SIG-M5 treated with dmso at 0.1 percent for 504 hours (cell line): ENCODE measurements around the gene SEC63.
"Not testable (repeated sequence)": the region's sequence is repeated elsewhere in the genome, so short reads cannot be mapped to it uniquely, and the experiment has no call there.

Source experiments
- DNase-seq: peaks from one replicate; lab custom pipeline; 2025; ENCODE audit not compliant: unreplicated experiment; lab: John Stamatoyannopoulos, UW

Gene SEC63, protein sequence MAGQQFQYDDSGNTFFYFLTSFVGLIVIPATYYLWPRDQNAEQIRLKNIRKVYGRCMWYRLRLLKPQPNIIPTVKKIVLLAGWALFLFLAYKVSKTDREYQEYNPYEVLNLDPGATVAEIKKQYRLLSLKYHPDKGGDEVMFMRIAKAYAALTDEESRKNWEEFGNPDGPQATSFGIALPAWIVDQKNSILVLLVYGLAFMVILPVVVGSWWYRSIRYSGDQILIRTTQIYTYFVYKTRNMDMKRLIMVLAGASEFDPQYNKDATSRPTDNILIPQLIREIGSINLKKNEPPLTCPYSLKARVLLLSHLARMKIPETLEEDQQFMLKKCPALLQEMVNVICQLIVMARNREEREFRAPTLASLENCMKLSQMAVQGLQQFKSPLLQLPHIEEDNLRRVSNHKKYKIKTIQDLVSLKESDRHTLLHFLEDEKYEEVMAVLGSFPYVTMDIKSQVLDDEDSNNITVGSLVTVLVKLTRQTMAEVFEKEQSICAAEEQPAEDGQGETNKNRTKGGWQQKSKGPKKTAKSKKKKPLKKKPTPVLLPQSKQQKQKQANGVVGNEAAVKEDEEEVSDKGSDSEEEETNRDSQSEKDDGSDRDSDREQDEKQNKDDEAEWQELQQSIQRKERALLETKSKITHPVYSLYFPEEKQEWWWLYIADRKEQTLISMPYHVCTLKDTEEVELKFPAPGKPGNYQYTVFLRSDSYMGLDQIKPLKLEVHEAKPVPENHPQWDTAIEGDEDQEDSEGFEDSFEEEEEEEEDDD

DNA sequence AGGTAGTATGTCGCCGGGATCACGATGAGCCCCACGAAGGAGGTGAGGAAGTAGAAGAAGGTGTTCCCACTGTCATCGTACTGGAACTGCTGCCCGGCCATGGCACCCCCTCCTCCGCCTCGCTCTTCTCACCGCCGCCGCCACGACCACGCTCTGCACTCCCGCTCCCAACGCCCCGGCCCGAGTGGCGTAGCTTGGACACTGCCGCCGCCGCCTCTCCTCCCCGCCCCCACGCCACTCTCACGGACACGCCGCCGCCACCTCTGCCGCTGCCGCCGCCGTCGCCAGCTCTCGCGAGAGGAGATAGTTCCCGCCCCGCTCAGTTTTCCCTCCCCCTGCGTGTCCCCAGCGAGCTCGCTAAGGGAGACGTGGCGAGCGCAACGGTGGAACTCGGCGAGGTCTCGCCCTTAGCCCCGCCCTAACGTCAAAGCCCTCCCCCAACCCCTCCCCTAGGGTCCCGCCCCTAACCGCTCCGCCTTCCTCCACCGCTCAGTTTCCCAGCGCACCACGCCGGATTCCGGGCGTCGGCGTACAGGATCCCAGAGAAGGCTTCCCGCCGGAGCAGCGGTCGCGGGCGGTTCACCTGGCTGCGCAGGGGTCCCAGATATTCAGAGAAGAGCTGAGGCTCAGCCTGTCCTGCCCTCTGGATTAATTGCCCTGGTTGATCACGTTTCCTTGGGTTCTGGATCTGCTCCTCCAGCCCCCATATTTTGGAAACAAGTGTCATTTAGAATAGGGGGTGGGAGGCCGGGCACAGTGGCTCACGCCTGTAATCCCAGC, at the start of gene SEC63:
Gene SEC63, minus strand, starts transcription at position 300 of the 780 bp plus-strand sequence. Its CDS starts 199 bp downstream, at position 101.
- peak; percentile 87 for DNase-seq

- DNase-seq: no peak
Measured at GRCh38 chr6:108005961-108006360, 48.0 kb upstream of the SEC63 start.

DNA sequence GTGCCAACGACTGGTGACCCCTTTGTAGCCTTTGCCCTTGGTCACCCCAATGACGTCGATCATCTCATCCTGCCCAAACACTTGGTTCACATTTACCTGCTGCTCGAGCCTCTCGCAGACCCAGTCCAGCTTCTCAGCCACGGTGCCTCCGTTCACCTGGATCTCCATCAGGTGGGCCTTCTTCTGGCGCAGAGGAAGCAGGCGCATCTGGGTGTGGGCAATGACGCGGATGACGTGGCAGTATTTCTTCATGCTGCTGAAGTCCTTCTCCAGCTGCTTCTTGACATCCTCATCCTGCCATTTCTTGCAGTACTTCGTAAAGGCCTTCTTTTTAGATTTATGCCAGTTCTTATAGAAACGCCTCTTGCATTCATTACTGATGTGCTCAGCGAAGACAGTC, 46.9 kb upstream of the SEC63 start:
- no peak for DNase-seq

DNA sequence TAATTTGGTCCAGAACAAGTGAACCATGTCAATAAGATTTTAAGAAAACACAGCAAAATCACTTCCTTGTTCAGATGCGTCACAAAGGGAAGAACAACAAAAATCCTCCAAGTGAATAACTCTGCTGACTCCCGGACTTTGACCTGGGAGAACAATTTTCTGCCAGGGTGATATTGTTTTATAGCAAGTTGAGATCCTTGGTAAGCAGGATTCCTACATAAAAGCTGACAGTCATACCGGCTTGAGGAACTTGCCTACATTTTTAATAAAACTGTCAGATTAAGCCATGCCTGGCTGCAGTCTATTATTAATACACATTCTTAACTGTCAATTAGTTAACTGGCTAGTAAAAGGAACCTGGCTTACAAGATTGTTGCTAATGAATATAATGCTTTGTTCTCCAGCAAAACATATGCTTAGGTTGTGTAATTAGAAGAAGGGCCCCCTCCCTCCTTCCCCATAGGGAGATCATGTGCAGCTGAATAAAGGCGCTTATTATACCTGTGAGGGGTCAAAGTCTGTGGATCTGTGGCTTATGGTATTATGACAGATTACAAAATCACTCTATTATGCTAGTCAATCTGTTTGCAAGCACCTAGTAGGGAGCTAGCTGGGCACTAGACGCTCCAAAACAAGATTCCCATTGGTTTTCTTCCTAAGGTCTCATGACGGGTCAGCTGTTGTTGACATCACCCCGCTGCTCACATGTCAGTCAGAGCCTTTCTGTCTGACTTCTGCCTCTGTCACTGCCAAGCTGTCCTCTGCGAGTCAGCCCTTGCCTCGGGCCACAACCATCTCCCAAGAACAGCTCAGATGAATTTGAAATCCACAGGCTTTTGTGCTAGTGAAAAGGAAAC, 44.6 kb upstream of the SEC63 start:
- no peak for DNase-seq

GRCh38 chr6:108001696-108002231, 43.8 kb upstream of the SEC63 start:
- no peak for DNase-seq

- DNase-seq: not testable (repeated sequence)
Measured at GRCh38 chr6:108000259-108000658, 42.3 kb upstream of the SEC63 start.

DNA sequence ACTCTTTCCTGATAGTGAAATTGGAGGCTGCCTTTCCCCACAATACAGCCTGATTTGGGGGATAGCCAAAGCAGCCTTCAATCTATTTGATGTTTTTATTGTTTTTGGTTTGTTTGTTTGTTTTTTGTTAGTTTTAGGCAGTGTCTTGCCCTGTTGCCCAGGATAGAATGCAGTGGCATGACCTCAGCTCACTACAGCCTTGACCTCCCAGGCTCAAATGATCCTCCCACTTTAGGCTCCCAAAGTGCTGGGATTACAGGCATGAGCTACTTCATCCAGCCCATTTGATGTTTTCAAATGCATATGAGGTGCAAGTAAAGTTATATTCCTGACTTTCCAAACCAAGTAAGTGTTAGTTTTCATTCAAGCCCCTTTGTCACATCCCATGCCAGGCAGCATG, 41.3 kb upstream of the SEC63 start:
- DNase-seq: no peak

GRCh38 chr6:107991772-107992550, 34.0 kb upstream of the SEC63 start:
- no peak for DNase-seq

GRCh38 chr6:107991061-107991460, 33.1 kb upstream of the SEC63 start:
- no peak for DNase-seq

DNA sequence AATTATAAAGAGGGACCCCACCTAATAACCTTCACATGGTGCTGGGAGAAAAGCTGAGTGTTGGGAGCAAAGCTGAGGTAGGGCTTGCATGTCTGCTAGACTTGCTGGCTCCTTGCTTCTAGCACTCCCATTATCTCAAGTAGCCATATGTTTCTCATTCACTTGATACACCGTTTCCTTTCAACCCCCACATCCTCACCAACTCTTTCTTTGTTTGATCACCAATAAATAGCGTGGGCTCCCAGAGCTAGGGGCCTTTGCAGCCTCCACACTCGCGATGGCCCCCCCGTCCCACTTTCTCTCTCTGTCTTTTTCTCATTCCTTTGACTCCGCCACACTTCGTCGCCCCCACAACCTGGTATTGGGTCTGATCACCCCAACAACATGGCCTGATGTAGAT, 32.6 kb upstream of the SEC63 start:
- not testable (repeated sequence) for DNase-seq

DNA sequence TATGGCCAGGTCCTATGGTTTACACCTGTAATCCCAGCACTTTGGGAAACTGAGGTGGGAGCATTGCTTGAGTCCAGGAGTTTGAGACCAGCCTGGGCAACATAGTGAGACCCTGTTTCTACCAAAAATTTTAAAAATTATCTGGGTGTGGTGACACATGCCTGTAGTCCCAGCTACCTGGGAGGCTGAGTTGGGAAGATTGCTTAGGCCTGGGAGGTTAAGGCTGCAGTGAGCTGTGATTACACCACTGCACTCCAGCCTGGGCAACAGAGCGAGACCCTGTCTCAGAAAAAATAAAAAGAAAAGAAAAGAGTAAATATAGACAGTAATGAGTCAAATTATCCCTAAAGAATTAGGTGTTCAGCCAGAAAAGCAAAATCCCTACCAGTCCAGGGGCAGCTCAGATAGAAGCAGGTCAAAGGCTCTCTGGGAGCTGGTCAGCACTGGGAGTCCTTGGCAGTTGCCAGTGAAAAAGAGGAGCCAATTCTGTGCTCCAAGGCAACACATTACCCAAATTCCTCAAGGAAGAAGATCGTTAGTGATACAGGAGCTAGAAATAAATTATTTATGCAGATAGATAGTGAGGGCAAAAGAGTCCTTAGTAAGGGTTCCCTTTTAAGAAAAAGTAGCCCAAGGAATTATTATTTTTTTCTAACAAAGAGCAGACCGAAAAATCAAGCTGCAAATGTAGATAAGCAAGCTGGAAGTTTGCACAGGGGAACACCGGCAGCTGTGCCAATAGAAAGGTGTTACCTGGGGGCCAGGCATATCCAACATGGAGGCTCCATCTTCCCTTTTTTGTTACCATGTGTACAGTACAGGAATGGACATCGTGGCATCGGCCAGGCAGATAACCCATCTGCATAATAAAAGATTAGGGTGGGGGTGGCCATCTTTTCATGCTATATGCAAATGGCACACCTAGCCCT, 31.4 kb upstream of the SEC63 start:
- no peak for DNase-seq

GRCh38 chr6:107988570-107988969, 30.6 kb upstream of the SEC63 start:
- DNase-seq: no peak

- no peak for DNase-seq
Measured at GRCh38 chr6:107987805-107988204, 29.8 kb upstream of the SEC63 start.

DNA sequence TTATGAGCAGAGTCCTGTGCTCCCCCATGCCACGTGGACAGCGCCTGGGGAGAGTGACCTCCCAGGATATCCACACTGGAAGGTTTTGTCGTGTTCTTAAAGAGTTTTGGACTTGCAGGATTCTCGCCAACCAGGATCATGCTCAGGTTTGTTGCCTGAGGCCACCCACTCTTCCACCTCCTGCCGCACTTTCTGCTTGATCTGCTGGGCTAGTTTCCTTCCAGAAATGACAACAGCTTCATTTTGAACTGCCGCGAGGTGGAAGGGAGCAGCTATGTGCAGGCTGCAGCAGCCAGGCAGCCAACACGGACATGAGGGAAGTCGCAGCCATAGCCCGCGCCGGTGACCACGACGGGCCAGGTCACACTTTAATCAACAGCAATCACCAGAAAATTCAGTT, 27.7 kb upstream of the SEC63 start:
- no peak for DNase-seq

- no peak for DNase-seq
Measured at GRCh38 chr6:107983811-107984210, 25.8 kb upstream of the SEC63 start.

GRCh38 chr6:107982486-107982885, 24.5 kb upstream of the SEC63 start:
- DNase-seq: no peak

DNA sequence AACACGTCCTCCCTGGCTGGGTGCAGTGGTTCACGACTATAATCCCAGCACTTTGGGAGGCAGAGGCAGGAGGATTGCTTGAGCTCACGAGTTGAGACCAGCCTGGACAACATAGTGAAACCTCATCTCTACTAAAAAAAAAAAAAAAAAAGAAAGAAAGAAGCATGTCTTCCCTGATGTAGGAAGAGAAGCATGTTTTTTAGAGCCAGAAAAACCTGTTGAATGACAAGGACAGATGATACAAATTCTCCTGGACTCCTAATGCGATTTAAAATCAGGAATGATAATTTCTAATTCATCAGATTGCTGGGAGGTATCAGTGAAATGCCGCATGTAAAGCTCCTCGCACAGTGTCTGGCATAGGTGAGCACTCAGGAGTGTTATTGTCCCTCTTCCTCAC, 23.7 kb upstream of the SEC63 start:
- DNase-seq: no peak

DNA sequence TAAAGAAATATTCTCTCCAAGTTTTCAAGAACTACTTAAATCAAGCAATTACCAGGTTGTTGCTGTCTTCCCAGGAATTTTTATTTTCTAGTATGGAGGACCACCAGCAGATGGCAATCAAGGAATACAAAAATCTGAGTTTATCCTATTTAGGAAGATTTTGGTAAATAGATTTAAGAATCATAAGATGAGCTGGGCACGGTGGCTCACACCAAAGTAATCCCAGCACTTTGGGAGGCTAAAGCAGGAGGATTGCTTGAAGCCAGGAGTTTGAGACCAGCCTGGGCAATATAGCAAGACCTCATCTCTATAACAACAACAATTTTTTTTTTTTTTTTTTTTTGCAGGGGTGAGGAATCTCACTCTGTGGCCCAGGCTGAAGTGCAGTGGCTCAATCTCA, 19.3 kb upstream of the SEC63 start:
- DNase-seq: peak; percentile 5
